Neural cell (in vitro differentiated cells): ENCODE measurements around the gene MICAL2. TPM values are rescaled to one million over a fixed set of nuclear protein-coding genes. Genes with fewer than 3 reads are reported as not detected.
A peak's percentile ranks its signal among the peaks of the same experiment; 100 is the strongest.

Source experiments
- H2AFZ ChIP-seq: fragments of 200-600, 300-800 bp; sonication (generic), shearing (Covaris generic); 2 replicates; pipeline ENCODE4 v1.6.0; 2014; ENCODE audit warnings: low read depth, mild to moderate bottlenecking, antibody characterized with exemption, low read length, moderate library complexity
- H3F3A ChIP-seq: fragments of 200-600 bp; shearing (Covaris generic); 2 replicates; pipeline ENCODE4 v1.6.1; 2016; ENCODE audit warnings: mild to moderate bottlenecking, moderate library complexity, mixed read lengths, antibody characterized with exemption, low read length; ENCODE audit not compliant: insufficient read depth, poor library complexity, severe bottlenecking
- H3K27ac ChIP-seq: fragments of 200-600, 300-800 bp; sonication (generic), shearing (Covaris generic); 2 replicates; pipeline ENCODE4 v1.5.1; 2014; ENCODE audit warnings: mild to moderate bottlenecking, low read length, moderate library complexity
- H3K27me3 ChIP-seq: fragments of 300-800, 200-600 bp; sonication (generic), shearing (Covaris generic); 2 replicates; pipeline ENCODE4 v1.6.0; 2014; ENCODE audit warnings: mild to moderate bottlenecking, low read depth, low read length, moderate library complexity; ENCODE audit not compliant: insufficient read depth
- H3K36me3 ChIP-seq: fragments of 300-800, 200-600 bp; sonication (generic), shearing (Covaris generic); 2 replicates; pipeline ENCODE4 v1.5.1; 2014; ENCODE audit warnings: mild to moderate bottlenecking, antibody characterized with exemption, low read length, moderate library complexity; ENCODE audit not compliant: insufficient read depth
- H3K4me2 ChIP-seq: fragments of 300-800, 200-600 bp; sonication (generic), shearing (Covaris generic); 2 replicates; pipeline ENCODE4 v1.6.0; 2014; ENCODE audit warnings: mild to moderate bottlenecking, low read length
- H3K4me3 ChIP-seq: fragments of 300-800, 200-600 bp; sonication (generic), shearing (Covaris generic); 2 replicates; pipeline ENCODE4 v1.5.1; 2014; ENCODE audit warnings: mild to moderate bottlenecking, low read length, moderate library complexity
- H3K79me2 ChIP-seq: fragments of 200-600 bp; shearing (Covaris generic); replicated peaks from 2 replicates; pipeline ENCODE4 v1.6.0; 2014; ENCODE audit warnings: mild to moderate bottlenecking, low read length, moderate library complexity; ENCODE audit not compliant: insufficient read depth
- H3K9ac ChIP-seq: fragments of 300-800, 200-600 bp; sonication (generic), shearing (Covaris generic); 2 replicates; pipeline ENCODE4 v1.6.1; 2016; ENCODE audit warnings: mild to moderate bottlenecking, low read length, mixed read lengths
- H3K9me2 ChIP-seq: fragments of 200-600 bp; shearing (Covaris generic); 2 replicates; pipeline ENCODE4 v1.6.1; 2016; ENCODE audit warnings: mild to moderate bottlenecking, low read length, mixed read lengths; ENCODE audit not compliant: insufficient read depth
- H3K9me3 ChIP-seq: fragments of 200-600, 300-800 bp; sonication (generic), shearing (Covaris generic); 2 replicates; pipeline ENCODE4 v1.6.1; 2016; ENCODE audit warnings: mild to moderate bottlenecking, mixed run types, low read length, moderate library complexity, mixed read lengths
- H4K20me1 ChIP-seq: fragments of 200-600 bp; shearing (Covaris generic); 2 replicates; pipeline ENCODE4 v1.6.1; 2016; ENCODE audit warnings: mild to moderate bottlenecking, mixed run types; ENCODE audit not compliant: insufficient read depth
- EP300 ChIP-seq: fragments of 450-650 bp; conservative IDR thresholded peaks from 2 replicates; pipeline ENCODE4 v1.6.1; 2014; ENCODE audit warnings: antibody characterized with exemption, mild to moderate bottlenecking, moderate library complexity; ENCODE audit not compliant: poor library complexity, severe bottlenecking
- EZH2 ChIP-seq: fragments of 200-600, 300-800 bp; shearing (Covaris generic), sonication (generic); IDR thresholded peaks from 2 replicates; pipeline ENCODE4 v1.6.1; 2014; ENCODE audit warnings: antibody characterized with exemption, low read length, borderline replicate concordance, mild to moderate bottlenecking; ENCODE audit not compliant: insufficient read depth, poor library complexity, severe bottlenecking
- MXI1 ChIP-seq: fragments of 450-650 bp; conservative IDR thresholded peaks from 2 replicates; pipeline ENCODE4 v1.6.1; 2014; ENCODE audit warnings: antibody characterized with exemption, mild to moderate bottlenecking; ENCODE audit not compliant: poor library complexity, severe bottlenecking
- POLR2AphosphoS5 ChIP-seq: IDR thresholded peaks from 2 replicates; pipeline ENCODE4 v1.6.1; 2012
- RAD21 ChIP-seq: fragments of 450-650 bp; conservative IDR thresholded peaks from 2 replicates; pipeline ENCODE4 v1.6.1; 2014; ENCODE audit warnings: antibody characterized with exemption, mild to moderate bottlenecking, moderate library complexity
- SMC3 ChIP-seq: fragments of 450-650 bp; conservative IDR thresholded peaks from 2 replicates; pipeline ENCODE4 v1.6.1; 2014; ENCODE audit warnings: antibody characterized with exemption, mild to moderate bottlenecking, moderate library complexity; ENCODE audit not compliant: poor library complexity
- TAF1 ChIP-seq: IDR thresholded peaks from 2 replicates; pipeline ENCODE4 v1.6.1; 2012; ENCODE audit warnings: low read depth
- polyA plus RNA-seq: library from polyadenylated mRNA; depleted of rRNA; stranded (reverse); fragments of >200 nt; gene quantifications from 2 replicates; pipeline ENCODE4 v1.2.3, GENCODE V29; 2014
- TF ChIP-seq, protein P1 (sequence below): fragments of 450-650 bp; IDR thresholded peaks from 2 replicates; pipeline ENCODE4 v1.5.1; 2014; ENCODE audit warnings: antibody characterized with exemption, mild to moderate bottlenecking, moderate library complexity; ENCODE audit not compliant: poor library complexity, severe bottlenecking
- TF ChIP-seq, protein P2 (sequence below): IDR thresholded peaks from 2 replicates; pipeline ENCODE4 v1.6.1; 2012; ENCODE audit warnings: borderline replicate concordance

Gene MICAL2
- polyA plus RNA-seq, 1 donor from 2014 or later = 2.2 TPM

DNA sequence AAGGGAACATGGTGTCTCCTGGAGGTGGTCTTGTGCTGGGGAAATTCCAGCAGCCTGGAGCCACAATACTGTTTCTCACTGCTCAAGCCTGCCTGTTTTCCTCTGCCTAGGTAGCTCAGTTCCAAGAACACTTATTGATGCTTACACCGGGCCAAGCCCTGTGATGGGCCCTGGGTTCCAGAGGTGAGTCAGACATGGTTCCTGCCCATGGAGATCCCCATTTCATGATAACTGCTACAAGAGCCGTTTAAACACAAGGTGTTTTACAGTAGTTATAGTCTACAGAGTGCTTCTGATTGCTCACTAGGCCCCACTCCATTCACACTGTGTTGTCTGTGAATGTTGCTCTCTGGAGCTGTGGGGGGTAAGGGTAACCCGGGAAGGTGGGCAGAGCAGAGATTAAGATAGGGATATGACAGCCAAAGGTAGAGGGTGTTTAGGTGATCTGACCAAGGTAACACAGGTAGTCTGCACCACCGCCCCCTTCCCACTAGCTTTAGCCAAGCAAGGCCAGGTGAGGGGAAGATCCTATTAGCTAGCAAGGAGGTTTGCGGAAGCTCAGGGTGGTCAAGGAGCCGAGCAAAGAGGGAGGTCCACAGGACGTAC, 696 bp upstream of the MICAL2 start:
- no peaks in the 10 kb centered on the region for H3K36me3 ChIP-seq
- H3K4me3 ChIP-seq = peak overlapping the region; percentile 76
- no peaks in the 10 kb centered on the region for H3F3A ChIP-seq
- no peaks in the 10 kb centered on the region for H3K79me2 ChIP-seq
- H3K9me2 ChIP-seq = no peaks in the 10 kb centered on the region
- no peak for TF ChIP-seq MXI1
- TF ChIP-seq POLR2AphosphoS5 = no peak
- TF ChIP-seq EP300 = no peak
- TF ChIP-seq, protein P1, sequence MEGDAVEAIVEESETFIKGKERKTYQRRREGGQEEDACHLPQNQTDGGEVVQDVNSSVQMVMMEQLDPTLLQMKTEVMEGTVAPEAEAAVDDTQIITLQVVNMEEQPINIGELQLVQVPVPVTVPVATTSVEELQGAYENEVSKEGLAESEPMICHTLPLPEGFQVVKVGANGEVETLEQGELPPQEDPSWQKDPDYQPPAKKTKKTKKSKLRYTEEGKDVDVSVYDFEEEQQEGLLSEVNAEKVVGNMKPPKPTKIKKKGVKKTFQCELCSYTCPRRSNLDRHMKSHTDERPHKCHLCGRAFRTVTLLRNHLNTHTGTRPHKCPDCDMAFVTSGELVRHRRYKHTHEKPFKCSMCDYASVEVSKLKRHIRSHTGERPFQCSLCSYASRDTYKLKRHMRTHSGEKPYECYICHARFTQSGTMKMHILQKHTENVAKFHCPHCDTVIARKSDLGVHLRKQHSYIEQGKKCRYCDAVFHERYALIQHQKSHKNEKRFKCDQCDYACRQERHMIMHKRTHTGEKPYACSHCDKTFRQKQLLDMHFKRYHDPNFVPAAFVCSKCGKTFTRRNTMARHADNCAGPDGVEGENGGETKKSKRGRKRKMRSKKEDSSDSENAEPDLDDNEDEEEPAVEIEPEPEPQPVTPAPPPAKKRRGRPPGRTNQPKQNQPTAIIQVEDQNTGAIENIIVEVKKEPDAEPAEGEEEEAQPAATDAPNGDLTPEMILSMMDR = no peak
- TF ChIP-seq TAF1 = no peak
- no peak for TF ChIP-seq SMC3
- TF ChIP-seq RAD21 = no peak
- TF ChIP-seq, protein P2, sequence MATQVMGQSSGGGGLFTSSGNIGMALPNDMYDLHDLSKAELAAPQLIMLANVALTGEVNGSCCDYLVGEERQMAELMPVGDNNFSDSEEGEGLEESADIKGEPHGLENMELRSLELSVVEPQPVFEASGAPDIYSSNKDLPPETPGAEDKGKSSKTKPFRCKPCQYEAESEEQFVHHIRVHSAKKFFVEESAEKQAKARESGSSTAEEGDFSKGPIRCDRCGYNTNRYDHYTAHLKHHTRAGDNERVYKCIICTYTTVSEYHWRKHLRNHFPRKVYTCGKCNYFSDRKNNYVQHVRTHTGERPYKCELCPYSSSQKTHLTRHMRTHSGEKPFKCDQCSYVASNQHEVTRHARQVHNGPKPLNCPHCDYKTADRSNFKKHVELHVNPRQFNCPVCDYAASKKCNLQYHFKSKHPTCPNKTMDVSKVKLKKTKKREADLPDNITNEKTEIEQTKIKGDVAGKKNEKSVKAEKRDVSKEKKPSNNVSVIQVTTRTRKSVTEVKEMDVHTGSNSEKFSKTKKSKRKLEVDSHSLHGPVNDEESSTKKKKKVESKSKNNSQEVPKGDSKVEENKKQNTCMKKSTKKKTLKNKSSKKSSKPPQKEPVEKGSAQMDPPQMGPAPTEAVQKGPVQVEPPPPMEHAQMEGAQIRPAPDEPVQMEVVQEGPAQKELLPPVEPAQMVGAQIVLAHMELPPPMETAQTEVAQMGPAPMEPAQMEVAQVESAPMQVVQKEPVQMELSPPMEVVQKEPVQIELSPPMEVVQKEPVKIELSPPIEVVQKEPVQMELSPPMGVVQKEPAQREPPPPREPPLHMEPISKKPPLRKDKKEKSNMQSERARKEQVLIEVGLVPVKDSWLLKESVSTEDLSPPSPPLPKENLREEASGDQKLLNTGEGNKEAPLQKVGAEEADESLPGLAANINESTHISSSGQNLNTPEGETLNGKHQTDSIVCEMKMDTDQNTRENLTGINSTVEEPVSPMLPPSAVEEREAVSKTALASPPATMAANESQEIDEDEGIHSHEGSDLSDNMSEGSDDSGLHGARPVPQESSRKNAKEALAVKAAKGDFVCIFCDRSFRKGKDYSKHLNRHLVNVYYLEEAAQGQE = no peak
- TF ChIP-seq EZH2 = no peak
- H3K9ac ChIP-seq = peak overlapping the region; percentile 29
- peaks cover 29% of the 10 kb centered on the region for H3K27me3 ChIP-seq
- H4K20me1 ChIP-seq = no peaks in the 10 kb centered on the region
- peak overlapping the region; percentile 62 for H3K4me2 ChIP-seq
- no peak overlapping the region for H3K27ac ChIP-seq
- H3K9me3 ChIP-seq = no peaks in the 10 kb centered on the region
- H2AFZ ChIP-seq = no peak overlapping the region

DNA sequence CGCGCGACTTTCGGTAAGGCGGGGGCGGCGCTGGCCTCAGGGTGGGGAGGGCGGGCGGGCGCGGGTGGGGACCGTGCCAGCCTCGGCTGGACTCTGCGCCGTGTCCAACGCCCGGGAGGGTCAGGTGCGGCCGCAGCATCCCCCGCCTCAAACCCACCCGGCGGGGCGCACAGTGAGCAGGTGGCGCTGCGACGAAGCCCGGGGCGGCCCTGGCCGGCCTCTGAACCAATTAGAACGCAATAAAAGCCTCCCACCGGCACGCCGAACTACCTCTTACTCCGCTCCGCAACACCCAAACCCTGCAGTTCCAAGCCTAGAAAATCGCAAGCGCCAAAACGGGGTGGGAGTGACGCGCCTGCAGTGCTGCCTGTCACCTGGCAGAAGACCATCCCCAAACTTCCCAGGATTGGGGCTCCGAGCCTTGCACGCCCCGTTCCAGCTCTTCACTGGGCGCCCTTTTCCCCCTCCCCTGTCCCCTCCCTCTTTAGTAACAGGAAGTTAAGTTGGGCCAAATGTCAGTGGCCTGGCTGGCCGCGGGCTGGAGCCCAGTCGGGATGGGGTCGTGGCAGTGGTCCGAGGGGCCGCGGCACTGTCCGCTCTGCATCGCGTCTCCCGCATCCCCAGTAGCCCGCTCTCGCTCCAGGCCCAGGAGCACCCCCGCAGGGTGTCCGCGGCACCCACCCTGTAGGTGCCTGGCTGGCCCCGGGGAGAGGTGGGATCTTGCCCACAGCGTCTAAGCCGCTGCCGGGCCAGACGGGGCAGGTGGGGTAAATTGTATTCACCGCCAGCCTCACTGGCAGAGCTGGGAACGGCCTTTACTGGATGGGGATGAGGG, 541 bp downstream of the MICAL2 start:
- Histone ChIP-seq H3K4me3 (peak overlapping the region; percentile 76), H4K20me1 (no peaks in the 10 kb centered on the region), H3F3A (no peaks in the 10 kb centered on the region), H3K9me3 (no peaks in the 10 kb centered on the region), H3K79me2 (no peaks in the 10 kb centered on the region), H3K4me2 (no peak overlapping the region), H3K27me3 (peaks cover 29% of the 10 kb centered on the region), H3K9ac (peak overlapping the region; percentile 38), H3K36me3 (no peaks in the 10 kb centered on the region), H3K27ac (no peak overlapping the region), H3K9me2 (no peaks in the 10 kb centered on the region), H2AFZ (no peak overlapping the region)
- no peak for TF ChIP-seq POLR2AphosphoS5
- TF ChIP-seq EZH2 = no peak
- TF ChIP-seq, protein P2 = no peak
- no peak for TF ChIP-seq RAD21
- TF ChIP-seq EP300 = no peak
- TF ChIP-seq, protein P1 = no peak
- no peak for TF ChIP-seq MXI1
- TF ChIP-seq TAF1 = no peak
- no peak for TF ChIP-seq SMC3
